HepG2 (cell line): ENCODE data around the gene EXOSC9. TPM values are rescaled to one million over a fixed set of nuclear protein-coding genes. Genes with fewer than 3 reads are reported as not detected.

Source experiments
- AHR ChIP-seq: IDR thresholded peaks from 2 replicates; pipeline ENCODE4 v1.6.1; 2018; ENCODE audit warnings: missing genetic modification reagents, missing compliant biosample characterization
- AKNA ChIP-seq: sonication (generic); formaldehyde crosslinking; IDR thresholded peaks from 2 replicates; pipeline ENCODE4 v1.4.0; 2020; ENCODE audit warnings: missing genetic modification reagents, borderline replicate concordance
- CEBPB ChIP-seq: IDR thresholded peaks from 2 replicates; pipeline ENCODE4 v1.6.1; 2011; ENCODE audit warnings: low read depth, low read length, improper control_type of control experiment, borderline replicate concordance
- JARID2 ChIP-seq: sonication (generic); formaldehyde crosslinking; IDR thresholded peaks from 2 replicates; pipeline ENCODE4 v1.8.1; 2023; ENCODE audit warnings: missing genetic modification reagents, inconsistent platforms; ENCODE audit not compliant: insufficient replicate concordance
- KMT2B ChIP-seq: IDR thresholded peaks from 2 replicates; pipeline ENCODE4 v1.6.1; 2016; ENCODE audit warnings: missing genetic modification reagents, missing compliant biosample characterization
- MZF1 ChIP-seq: sonication (generic); formaldehyde crosslinking; IDR thresholded peaks from 2 replicates; pipeline ENCODE4 v1.8.1; 2023; ENCODE audit warnings: mild to moderate bottlenecking, missing genetic modification reagents, borderline replicate concordance
- POLR2A ChIP-seq, 2 experiments: IDR thresholded peaks; 2 replicates each; pipeline ENCODE4 v1.6.1; 2011; ENCODE audit warnings: low read depth in 2 of 2, low read length in 2 of 2, mild to moderate bottlenecking in 1 of 2, moderate library complexity in 1 of 2; ENCODE audit not compliant: insufficient read depth in 1 of 2
- RFXANK ChIP-seq: IDR thresholded peaks from 2 replicates; pipeline ENCODE4 v1.6.1; 2016
- RXRB ChIP-seq: IDR thresholded peaks from 2 replicates; pipeline ENCODE4 v1.6.1; 2016; ENCODE audit warnings: borderline replicate concordance, missing genetic modification reagents, missing compliant biosample characterization
- SAFB2 ChIP-seq: sonication (generic); formaldehyde crosslinking; IDR thresholded peaks from 2 replicates; pipeline ENCODE4 v1.5.1; 2020; ENCODE audit warnings: missing genetic modification reagents, low read depth, mild to moderate bottlenecking, borderline replicate concordance
- SNRNP70 ChIP-seq: fragments of 200-400 bp; formaldehyde crosslinking; IDR thresholded peaks from 2 replicates; pipeline ENCODE4 v1.6.1; 2017; ENCODE audit warnings: mild to moderate bottlenecking, low read depth, low read length, moderate library complexity
- TCF7L2 ChIP-seq: IDR thresholded peaks from 2 replicates; pipeline ENCODE4 v1.6.1; 2011; ENCODE audit warnings: mild to moderate bottlenecking, low read depth, low read length, moderate library complexity
- YEATS4 ChIP-seq: sonication (generic); formaldehyde crosslinking; IDR thresholded peaks from 2 replicates; pipeline ENCODE4 v1.4.0; 2020; ENCODE audit warnings: missing genetic modification reagents, borderline replicate concordance
- ZBTB1 ChIP-seq: sonication (generic); formaldehyde crosslinking; IDR thresholded peaks from 2 replicates; pipeline ENCODE4 v1.4.0; 2020; ENCODE audit warnings: missing genetic modification reagents, borderline replicate concordance
- ZFP82 ChIP-seq: sonication (generic); formaldehyde crosslinking; IDR thresholded peaks from 2 replicates; pipeline ENCODE4 v1.5.1; 2020; ENCODE audit warnings: mild to moderate bottlenecking, missing genetic modification reagents, borderline replicate concordance
- ZNF333 ChIP-seq: sonication (generic); formaldehyde crosslinking; IDR thresholded peaks from 2 replicates; pipeline ENCODE4 v1.4.0; 2020; ENCODE audit warnings: mild to moderate bottlenecking, missing genetic modification reagents, borderline replicate concordance
- ZNF431 ChIP-seq: sonication (generic); formaldehyde crosslinking; IDR thresholded peaks from 2 replicates; pipeline ENCODE4 v1.9.0; 2022; ENCODE audit warnings: missing genetic modification reagents, low read depth, mild to moderate bottlenecking, borderline replicate concordance
- ZNF530 ChIP-seq: sonication (generic); formaldehyde crosslinking; IDR thresholded peaks from 2 replicates; pipeline ENCODE4 v1.5.0; 2020; ENCODE audit warnings: low read depth, mild to moderate bottlenecking, missing genetic modification reagents
- ZNF564 ChIP-seq: sonication (generic); formaldehyde crosslinking; IDR thresholded peaks from 2 replicates; pipeline ENCODE4 v1.8.1; 2023; ENCODE audit warnings: mild to moderate bottlenecking, missing genetic modification reagents
- polyA plus RNA-seq, 8 experiments: library from polyadenylated mRNA; depleted of rRNA in 3 of 8; stranded (reverse) in 7 of 8; unstranded in 1 of 8; fragments of >200 nt; fragmentation: Illumina TruSeq in 4 of 8; extraction: Trizol in 4 of 8; gene quantifications; 2 replicates each; pipeline versions ENCODE4 v1.2.1 to v1.2.3, GENCODE V29; 2011 to 2016; ENCODE audit warnings: low read depth in 4 of 8, missing spikeins in 1 of 8, mixed read lengths in 1 of 8; ENCODE audit not compliant: insufficient read depth in 1 of 8
- total RNA-seq, 5 experiments: library from RNA; depleted of rRNA; stranded (reverse); fragments of >200 nt; fragmentation: Illumina TruSeq; extraction: Trizol; gene quantifications; 2 replicates each; pipeline ENCODE4 v1.2.3, GENCODE V29; 2016; ENCODE audit warnings: low read depth in 1 of 5
- TF ChIP-seq, protein P1 (sequence below): IDR thresholded peaks from 2 replicates; pipeline ENCODE4 v1.6.1; 2018; ENCODE audit warnings: missing genetic modification reagents
- TF ChIP-seq, protein P2 (sequence below): sonication (generic); formaldehyde crosslinking; IDR thresholded peaks from 2 replicates; pipeline ENCODE4 v1.5.0; 2020; ENCODE audit warnings: mild to moderate bottlenecking, missing genetic modification reagents, moderate library complexity

Gene EXOSC9
- total and polyA plus RNA-seq, 2 of the 13 experiments (the other 11 are each of a cell fraction or from before 2014, with no cell fraction given), result 26.0 to 48.0 TPM

- TF ChIP-seq ZNF431 (CRISPR knock-in tag) (no peak), SNRNP70 (no peak), AKNA (CRISPR knock-in tag) (no peak), JARID2 (no peak), ZFP82 (CRISPR knock-in tag) (no peak), ZNF564 (CRISPR knock-in tag) (no peak; the same call in 1 of the 2 replicates), RXRB (CRISPR knock-in tag) (peak; percentile 54; the same call in 1 of the 2 replicates), TCF7L2 (no peak), ZBTB1 (CRISPR knock-in tag) (no peak), ZNF530 (CRISPR knock-in tag) (no peak), CEBPB (peak; percentile 62; the same call in 1 of the 2 replicates), YEATS4 (CRISPR knock-in tag) (peak; percentile 95), RFXANK (no peak), POLR2A (IDR thresholded peaks at IDR 0.05; ENCODE audit: insufficient read depth in 1 of 2, low read depth in 2 of 2, low read length in 2 of 2) (peak; percentile 81 to 87), KMT2B (peak; percentile 92), SAFB2 (CRISPR knock-in tag) (no peak; the same call in 1 of the 2 replicates), AHR (CRISPR knock-in tag) (no peak; the same call in 1 of the 2 replicates), MZF1 (no peak), ZNF333 (CRISPR knock-in tag) (no peak)
- TF ChIP-seq, protein P1, sequence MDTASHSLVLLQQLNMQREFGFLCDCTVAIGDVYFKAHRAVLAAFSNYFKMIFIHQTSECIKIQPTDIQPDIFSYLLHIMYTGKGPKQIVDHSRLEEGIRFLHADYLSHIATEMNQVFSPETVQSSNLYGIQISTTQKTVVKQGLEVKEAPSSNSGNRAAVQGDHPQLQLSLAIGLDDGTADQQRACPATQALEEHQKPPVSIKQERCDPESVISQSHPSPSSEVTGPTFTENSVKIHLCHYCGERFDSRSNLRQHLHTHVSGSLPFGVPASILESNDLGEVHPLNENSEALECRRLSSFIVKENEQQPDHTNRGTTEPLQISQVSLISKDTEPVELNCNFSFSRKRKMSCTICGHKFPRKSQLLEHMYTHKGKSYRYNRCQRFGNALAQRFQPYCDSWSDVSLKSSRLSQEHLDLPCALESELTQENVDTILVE, result no peak; the same call in 1 of the 2 replicates
- TF ChIP-seq, protein P2, sequence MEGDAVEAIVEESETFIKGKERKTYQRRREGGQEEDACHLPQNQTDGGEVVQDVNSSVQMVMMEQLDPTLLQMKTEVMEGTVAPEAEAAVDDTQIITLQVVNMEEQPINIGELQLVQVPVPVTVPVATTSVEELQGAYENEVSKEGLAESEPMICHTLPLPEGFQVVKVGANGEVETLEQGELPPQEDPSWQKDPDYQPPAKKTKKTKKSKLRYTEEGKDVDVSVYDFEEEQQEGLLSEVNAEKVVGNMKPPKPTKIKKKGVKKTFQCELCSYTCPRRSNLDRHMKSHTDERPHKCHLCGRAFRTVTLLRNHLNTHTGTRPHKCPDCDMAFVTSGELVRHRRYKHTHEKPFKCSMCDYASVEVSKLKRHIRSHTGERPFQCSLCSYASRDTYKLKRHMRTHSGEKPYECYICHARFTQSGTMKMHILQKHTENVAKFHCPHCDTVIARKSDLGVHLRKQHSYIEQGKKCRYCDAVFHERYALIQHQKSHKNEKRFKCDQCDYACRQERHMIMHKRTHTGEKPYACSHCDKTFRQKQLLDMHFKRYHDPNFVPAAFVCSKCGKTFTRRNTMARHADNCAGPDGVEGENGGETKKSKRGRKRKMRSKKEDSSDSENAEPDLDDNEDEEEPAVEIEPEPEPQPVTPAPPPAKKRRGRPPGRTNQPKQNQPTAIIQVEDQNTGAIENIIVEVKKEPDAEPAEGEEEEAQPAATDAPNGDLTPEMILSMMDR (CRISPR knock-in tag), result no peak
Measured at GRCh38 chr4:121823505-121824170, 22.5 kb downstream of the EXOSC9 start, which contains the start of gene CCNA2 (continued).
